ENCODE measurements around the gene CNGB1. TPM values are rescaled to one million over a fixed set of nuclear protein-coding genes. Genes with fewer than 3 reads are reported as not detected.

CNGB1 gene
- total RNA-seq, 1 experiment from 2014 or later: not detected

DNA sequence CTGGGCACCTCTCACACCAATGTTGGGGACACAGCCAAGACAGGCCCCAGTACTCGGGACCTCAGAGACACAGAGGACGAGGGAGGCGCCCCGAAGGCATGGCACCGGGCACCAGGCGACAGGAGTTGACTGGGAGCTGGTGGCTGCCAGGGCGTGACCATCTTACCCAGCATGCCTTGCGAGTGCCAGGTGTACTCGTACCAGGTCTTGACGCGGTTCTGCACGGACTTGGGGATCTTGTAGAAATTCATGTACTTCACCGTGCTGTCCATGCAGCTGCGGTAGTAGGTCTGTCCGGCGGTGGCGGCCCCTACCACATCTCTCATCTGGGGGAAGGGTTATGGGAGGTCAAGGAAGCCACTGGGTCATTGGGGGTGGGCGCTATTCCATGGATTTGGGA is 67.3 kb downstream of the CNGB1 start (continued):
- TF ChIP-seq, protein P1, sequence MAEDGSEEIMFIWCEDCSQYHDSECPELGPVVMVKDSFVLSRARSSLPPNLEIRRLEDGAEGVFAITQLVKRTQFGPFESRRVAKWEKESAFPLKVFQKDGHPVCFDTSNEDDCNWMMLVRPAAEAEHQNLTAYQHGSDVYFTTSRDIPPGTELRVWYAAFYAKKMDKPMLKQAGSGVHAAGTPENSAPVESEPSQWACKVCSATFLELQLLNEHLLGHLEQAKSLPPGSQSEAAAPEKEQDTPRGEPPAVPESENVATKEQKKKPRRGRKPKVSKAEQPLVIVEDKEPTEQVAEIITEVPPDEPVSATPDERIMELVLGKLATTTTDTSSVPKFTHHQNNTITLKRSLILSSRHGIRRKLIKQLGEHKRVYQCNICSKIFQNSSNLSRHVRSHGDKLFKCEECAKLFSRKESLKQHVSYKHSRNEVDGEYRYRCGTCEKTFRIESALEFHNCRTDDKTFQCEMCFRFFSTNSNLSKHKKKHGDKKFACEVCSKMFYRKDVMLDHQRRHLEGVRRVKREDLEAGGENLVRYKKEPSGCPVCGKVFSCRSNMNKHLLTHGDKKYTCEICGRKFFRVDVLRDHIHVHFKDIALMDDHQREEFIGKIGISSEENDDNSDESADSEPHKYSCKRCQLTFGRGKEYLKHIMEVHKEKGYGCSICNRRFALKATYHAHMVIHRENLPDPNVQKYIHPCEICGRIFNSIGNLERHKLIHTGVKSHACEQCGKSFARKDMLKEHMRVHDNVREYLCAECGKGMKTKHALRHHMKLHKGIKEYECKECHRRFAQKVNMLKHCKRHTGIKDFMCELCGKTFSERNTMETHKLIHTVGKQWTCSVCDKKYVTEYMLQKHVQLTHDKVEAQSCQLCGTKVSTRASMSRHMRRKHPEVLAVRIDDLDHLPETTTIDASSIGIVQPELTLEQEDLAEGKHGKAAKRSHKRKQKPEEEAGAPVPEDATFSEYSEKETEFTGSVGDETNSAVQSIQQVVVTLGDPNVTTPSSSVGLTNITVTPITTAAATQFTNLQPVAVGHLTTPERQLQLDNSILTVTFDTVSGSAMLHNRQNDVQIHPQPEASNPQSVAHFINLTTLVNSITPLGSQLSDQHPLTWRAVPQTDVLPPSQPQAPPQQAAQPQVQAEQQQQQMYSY (CRISPR knock-in tag; IDR thresholded peaks at IDR 0.05): no peak
- no peak for TF ChIP-seq JUN (CRISPR knock-in tag; IDR thresholded peaks at IDR 0.05)
- TF ChIP-seq, protein P2, sequence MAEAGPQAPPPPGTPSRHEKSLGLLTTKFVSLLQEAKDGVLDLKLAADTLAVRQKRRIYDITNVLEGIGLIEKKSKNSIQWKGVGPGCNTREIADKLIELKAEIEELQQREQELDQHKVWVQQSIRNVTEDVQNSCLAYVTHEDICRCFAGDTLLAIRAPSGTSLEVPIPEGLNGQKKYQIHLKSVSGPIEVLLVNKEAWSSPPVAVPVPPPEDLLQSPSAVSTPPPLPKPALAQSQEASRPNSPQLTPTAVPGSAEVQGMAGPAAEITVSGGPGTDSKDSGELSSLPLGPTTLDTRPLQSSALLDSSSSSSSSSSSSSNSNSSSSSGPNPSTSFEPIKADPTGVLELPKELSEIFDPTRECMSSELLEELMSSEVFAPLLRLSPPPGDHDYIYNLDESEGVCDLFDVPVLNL (CRISPR knock-in tag; IDR thresholded peaks at IDR 0.05; ENCODE audit: borderline replicate concordance, low read depth): no peak

DNA sequence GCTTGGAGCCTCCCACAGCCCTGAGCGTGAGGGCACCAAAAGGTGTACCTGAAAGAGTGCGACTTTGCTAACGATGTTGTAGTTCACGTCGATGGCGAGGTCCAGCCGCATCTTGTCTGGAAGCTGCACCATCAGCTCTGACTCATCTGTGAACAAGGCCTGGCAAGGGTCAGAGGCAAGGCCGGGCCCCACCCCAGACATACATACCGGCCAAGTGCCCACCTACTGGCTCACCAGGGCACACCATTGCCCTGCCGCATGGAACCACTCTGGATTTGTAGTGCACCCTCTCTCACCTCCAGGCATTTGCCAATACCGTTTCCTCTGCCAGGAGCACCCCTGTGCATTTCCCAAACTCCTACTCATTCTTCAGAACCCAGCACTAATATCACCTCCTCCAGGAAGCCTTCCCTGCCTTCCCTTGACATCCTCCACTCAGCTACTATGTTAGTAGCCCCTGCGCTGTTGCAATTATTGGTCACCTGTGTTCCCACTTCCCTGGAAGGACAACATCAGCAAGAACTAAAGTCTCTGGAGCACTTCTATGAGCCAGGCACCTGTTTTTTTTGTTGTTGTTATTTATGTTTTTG is 69.4 kb downstream of the CNGB1 start:
- H3K27ac Mint-ChIP-seq: peak overlapping the region; percentile 52
- no peak for DNase-seq (ENCODE audit: low spot score)
- TF ChIP-seq, protein P3, sequence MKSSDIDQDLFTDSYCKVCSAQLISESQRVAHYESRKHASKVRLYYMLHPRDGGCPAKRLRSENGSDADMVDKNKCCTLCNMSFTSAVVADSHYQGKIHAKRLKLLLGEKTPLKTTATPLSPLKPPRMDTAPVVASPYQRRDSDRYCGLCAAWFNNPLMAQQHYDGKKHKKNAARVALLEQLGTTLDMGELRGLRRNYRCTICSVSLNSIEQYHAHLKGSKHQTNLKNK (CRISPR knock-in tag; IDR thresholded peaks at IDR 0.05): no peak
- no peak for TF ChIP-seq ESRRA (CRISPR knock-in tag; IDR thresholded peaks at IDR 0.05; ENCODE audit: borderline replicate concordance)
- TF ChIP-seq, protein P4, sequence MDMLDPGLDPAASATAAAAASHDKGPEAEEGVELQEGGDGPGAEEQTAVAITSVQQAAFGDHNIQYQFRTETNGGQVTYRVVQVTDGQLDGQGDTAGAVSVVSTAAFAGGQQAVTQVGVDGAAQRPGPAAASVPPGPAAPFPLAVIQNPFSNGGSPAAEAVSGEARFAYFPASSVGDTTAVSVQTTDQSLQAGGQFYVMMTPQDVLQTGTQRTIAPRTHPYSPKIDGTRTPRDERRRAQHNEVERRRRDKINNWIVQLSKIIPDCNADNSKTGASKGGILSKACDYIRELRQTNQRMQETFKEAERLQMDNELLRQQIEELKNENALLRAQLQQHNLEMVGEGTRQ (CRISPR knock-in tag; IDR thresholded peaks at IDR 0.05): no peak
- no peak for TF ChIP-seq CREB1 (CRISPR knock-in tag; IDR thresholded peaks at IDR 0.05)
- 0 out of 2 replicates have a peak, but pooled peaks cover 9% of the 10 kb centered on the region for H3K4me1 Mint-ChIP-seq
- H3K4me3 Mint-ChIP-seq: no peak overlapping the region
- no peaks in the 10 kb centered on the region for H3K36me3 Mint-ChIP-seq
- no peaks in the 10 kb centered on the region for H3K9me3 Mint-ChIP-seq
- no peaks in the 10 kb centered on the region for H3K27me3 Mint-ChIP-seq (ENCODE audit: low read depth)
- no peak for ATAC-seq
- POLR2A ChIA-PET: no interaction called here
- CTCF ChIA-PET: interaction anchor here (1.3 to 1.5 kb wide), 5 partner anchors 54 to 107 kb away, joined by 3 to 5 read pairs (median 4); partner anchors contain the start of genes USB1 and ZNF319

DNA sequence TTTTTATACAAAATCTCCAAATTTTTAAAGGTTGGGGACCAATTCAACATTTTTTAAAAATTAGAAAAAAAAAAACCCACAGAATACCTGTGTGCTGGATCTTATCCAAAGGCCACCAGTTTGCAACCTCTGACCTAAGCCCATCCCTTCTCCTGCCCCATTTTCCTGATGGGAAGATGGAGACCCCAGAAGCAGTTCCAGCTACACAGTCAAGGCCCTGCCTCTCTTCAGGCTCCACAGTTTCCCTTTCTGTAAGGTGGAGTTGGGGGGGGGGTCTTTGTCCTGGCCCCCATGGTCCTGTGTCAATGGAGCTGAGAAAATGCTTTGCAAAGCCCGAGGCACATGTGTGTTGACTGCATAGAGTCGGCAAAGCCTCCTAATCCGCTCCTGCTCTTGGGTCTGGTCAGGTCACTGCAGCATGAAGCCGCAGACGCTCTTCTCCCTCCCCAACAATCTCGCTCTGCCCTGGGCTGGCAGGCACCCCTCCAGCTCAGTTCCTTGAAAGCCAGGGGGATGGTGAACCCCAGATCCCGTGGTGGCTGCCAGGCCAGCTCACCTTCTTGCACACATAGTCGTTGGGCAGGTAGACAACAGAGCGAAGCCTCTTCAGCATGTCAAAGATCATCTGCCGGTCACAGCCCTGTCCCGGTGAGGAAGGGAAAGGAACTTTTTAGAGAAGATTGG is 70.0 kb downstream of the CNGB1 start:
- TF ChIP-seq, protein P5, sequence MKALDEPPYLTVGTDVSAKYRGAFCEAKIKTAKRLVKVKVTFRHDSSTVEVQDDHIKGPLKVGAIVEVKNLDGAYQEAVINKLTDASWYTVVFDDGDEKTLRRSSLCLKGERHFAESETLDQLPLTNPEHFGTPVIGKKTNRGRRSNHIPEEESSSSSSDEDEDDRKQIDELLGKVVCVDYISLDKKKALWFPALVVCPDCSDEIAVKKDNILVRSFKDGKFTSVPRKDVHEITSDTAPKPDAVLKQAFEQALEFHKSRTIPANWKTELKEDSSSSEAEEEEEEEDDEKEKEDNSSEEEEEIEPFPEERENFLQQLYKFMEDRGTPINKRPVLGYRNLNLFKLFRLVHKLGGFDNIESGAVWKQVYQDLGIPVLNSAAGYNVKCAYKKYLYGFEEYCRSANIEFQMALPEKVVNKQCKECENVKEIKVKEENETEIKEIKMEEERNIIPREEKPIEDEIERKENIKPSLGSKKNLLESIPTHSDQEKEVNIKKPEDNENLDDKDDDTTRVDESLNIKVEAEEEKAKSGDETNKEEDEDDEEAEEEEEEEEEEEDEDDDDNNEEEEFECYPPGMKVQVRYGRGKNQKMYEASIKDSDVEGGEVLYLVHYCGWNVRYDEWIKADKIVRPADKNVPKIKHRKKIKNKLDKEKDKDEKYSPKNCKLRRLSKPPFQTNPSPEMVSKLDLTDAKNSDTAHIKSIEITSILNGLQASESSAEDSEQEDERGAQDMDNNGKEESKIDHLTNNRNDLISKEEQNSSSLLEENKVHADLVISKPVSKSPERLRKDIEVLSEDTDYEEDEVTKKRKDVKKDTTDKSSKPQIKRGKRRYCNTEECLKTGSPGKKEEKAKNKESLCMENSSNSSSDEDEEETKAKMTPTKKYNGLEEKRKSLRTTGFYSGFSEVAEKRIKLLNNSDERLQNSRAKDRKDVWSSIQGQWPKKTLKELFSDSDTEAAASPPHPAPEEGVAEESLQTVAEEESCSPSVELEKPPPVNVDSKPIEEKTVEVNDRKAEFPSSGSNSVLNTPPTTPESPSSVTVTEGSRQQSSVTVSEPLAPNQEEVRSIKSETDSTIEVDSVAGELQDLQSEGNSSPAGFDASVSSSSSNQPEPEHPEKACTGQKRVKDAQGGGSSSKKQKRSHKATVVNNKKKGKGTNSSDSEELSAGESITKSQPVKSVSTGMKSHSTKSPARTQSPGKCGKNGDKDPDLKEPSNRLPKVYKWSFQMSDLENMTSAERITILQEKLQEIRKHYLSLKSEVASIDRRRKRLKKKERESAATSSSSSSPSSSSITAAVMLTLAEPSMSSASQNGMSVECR (CRISPR knock-in tag; IDR thresholded peaks at IDR 0.05; ENCODE audit: borderline replicate concordance): no peak
- TF ChIP-seq, protein P1 (CRISPR knock-in tag; IDR thresholded peaks at IDR 0.05): 0 out of 2 replicates have a peak, but pooled peaks have one; percentile 20
- H3K4me3 Mint-ChIP-seq: no peak overlapping the region
- DNase-seq (ENCODE audit: low spot score): no peak
- no peaks in the 10 kb centered on the region for H3K27me3 Mint-ChIP-seq (ENCODE audit: low read depth)
- H3K27ac Mint-ChIP-seq: peak overlapping the region; percentile 52
- ATAC-seq: no peak
- CTCF ChIA-PET: interaction anchor here (0.9 to 1.5 kb wide), 5 partner anchors 55 to 106 kb away, joined by 3 to 5 read pairs (median 5); no protein-coding TSS in a partner anchor
- H3K9me3 Mint-ChIP-seq: no peaks in the 10 kb centered on the region
- POLR2A ChIA-PET: no interaction called here
- no peaks in the 10 kb centered on the region for H3K36me3 Mint-ChIP-seq
- H3K4me1 Mint-ChIP-seq: 0 out of 2 replicates have a peak, but pooled peaks cover 9% of the 10 kb centered on the region

All from WTC11 (cell line).